Panc1 (cell line): ENCODE measurements around the gene PHTF2. TPM values are rescaled to one million over a fixed set of nuclear protein-coding genes. Genes with fewer than 3 reads are reported as not detected.

Experiments
- ATAC-seq: fragments of 200-7000 bp; cut with Tn5 transposase; 2 replicates; pipeline ENCODE4 v1.9.1; 2020; ENCODE audit warnings: mild to moderate bottlenecking, moderate library complexity
- BruUV-seq: library from RNA; stranded (reverse); fragments of 400-500 nt; replicated peaks from 2 replicates; lab custom pipeline; 2021; lab: Mats Ljungman, UMichigan
- CTCF ChIA-PET: fragments of 300-600 bp; sonication (Branson Sonifier 250); formaldehyde crosslinking; loops from one replicate; lab custom pipeline; 2022; ENCODE audit warnings: antibody characterized with exemption; lab: Charles Lee
- POLR2A ChIA-PET: fragments of 300-600 bp; sonication (Branson Sonifier 250); formaldehyde crosslinking; loops from one replicate; lab custom pipeline; 2022; ENCODE audit warnings: antibody characterized with exemption; lab: Charles Lee
- DNase-seq: peaks from one replicate; pipeline ENCODE4 v3.0.0-alpha.2; 2010; ENCODE audit warnings: low read depth, low spot score
- H3K27ac ChIP-seq: 2 replicates; pipeline ENCODE4 v1.5.1; 2011; ENCODE audit warnings: mild to moderate bottlenecking, low read length, inconsistent platforms
- H3K27me3 ChIP-seq: fragments of 200-500 bp; sonication (Bioruptor generic); 2 replicates; pipeline ENCODE4 v1.6.0; 2014; ENCODE audit warnings: low read length, inconsistent platforms; ENCODE audit not compliant: control insufficient read depth, insufficient read depth
- H3K36me3 ChIP-seq: fragments of 200-500 bp; sonication (Bioruptor generic); 2 replicates; pipeline ENCODE4 v1.5.1; 2014; ENCODE audit warnings: inconsistent platforms, mild to moderate bottlenecking, low read length, moderate library complexity; ENCODE audit not compliant: control insufficient read depth, insufficient read depth
- H3K4me1 ChIP-seq: 2 replicates; pipeline ENCODE4 v1.5.1; 2011; ENCODE audit warnings: inconsistent platforms, mild to moderate bottlenecking, low read length, moderate library complexity; ENCODE audit not compliant: control insufficient read depth, insufficient read depth
- H3K4me3 ChIP-seq, 2 experiments: 2 replicates each; pipeline ENCODE4 v1.5.1; 2011 to 2012; ENCODE audit warnings: low read depth in 2 of 2, low read length in 2 of 2, mild to moderate bottlenecking in 2 of 2, inconsistent platforms in 1 of 2, moderate library complexity in 1 of 2
- H3K9me3 ChIP-seq: fragments of 200-500 bp; sonication (Bioruptor generic); 2 replicates; pipeline ENCODE4 v1.5.1; 2014; ENCODE audit warnings: low read depth, mild to moderate bottlenecking, inconsistent platforms, low read length, moderate library complexity; ENCODE audit not compliant: control insufficient read depth, insufficient read depth
- CTCF ChIP-seq: fragments of 450-650 bp; IDR thresholded peaks from 2 replicates; pipeline ENCODE4 v1.5.1; 2017; ENCODE audit warnings: mild to moderate bottlenecking
- POLR2AphosphoS5 ChIP-seq: IDR thresholded peaks from 2 replicates; pipeline ENCODE4 v1.6.1; 2012; ENCODE audit warnings: mild to moderate bottlenecking, low read depth, low read length, moderate library complexity
- SIN3A ChIP-seq: IDR thresholded peaks from 2 replicates; pipeline ENCODE4 v1.6.1; 2012; ENCODE audit warnings: low read depth, mild to moderate bottlenecking, low read length, moderate library complexity, borderline replicate concordance; ENCODE audit not compliant: insufficient read depth
- TCF7L2 ChIP-seq: IDR thresholded peaks from 2 replicates; pipeline ENCODE4 v1.6.1; 2011; ENCODE audit warnings: mild to moderate bottlenecking, low read depth, low read length, inconsistent platforms
- in situ Hi-C: cut with HindIII; loops from 2 replicates; pipeline ENCODE4 v1.10.0; 2016; ENCODE audit warnings: low sequenced_read_pairs, low pct_unique_long_range_greater_than_20kb
- intact Hi-C: fragments of 100-400 bp; cut with micrococcal nuclease; formaldehyde crosslinking; loops from one replicate; pipeline ENCODE4 v1.10.0; 2022; ENCODE audit not compliant: unreplicated experiment
- total RNA-seq: library from RNA; stranded (reverse); gene quantifications from one replicate; pipeline ENCODE4 v1.2.1, GENCODE V29; 2021; ENCODE audit not compliant: unreplicated experiment
- TF ChIP-seq, protein P1 (sequence below), 2 experiments: IDR thresholded peaks; 2 replicates each; pipeline ENCODE4 v1.6.1; 2011 to 2012; ENCODE audit warnings: low read depth in 2 of 2, control low read depth in 1 of 2, low read length in 1 of 2, mild to moderate bottlenecking in 1 of 2, moderate library complexity in 1 of 2; ENCODE audit not compliant: insufficient read depth in 1 of 2

PHTF2 gene
- total RNA-seq, 1 experiment from 2014 or later, result 61.5 TPM

DNA sequence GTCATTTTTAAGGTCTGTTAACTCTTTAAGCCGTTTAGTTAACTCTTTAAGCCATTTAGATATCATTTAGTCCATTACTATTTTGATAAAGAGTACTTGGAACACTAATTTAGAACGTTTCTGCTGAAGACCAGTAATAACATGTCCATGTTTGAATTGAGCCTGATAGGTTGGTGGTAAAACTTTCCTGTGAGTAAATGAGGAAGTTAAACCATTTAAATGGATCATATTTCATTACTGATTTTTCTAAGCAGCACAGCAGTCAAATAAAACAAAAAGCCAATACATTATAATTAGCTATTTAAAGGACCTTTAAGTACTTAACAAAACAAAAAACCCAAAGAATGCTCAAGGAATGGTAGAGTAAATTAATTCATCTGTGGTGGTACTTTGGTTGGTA is 29.4 kb downstream of the PHTF2 start:
- Histone ChIP-seq H3K36me3 (no peaks in the 10 kb centered on the region), H3K4me1 (peaks cover 9% of the 10 kb centered on the region), H3K9me3 (no peaks in the 10 kb centered on the region), H3K27me3 (no peaks in the 10 kb centered on the region), H3K27ac (no peak overlapping the region), H3K4me3 (no peak overlapping the region)
- intact Hi-C loops (no loop called here), in situ Hi-C loops (no loop called here)
- ChIA-PET POLR2A (no interaction called here), CTCF (no interaction called here)
- no TSS peak for BruUV-seq
- DNase-seq (no peak), ATAC-seq (no peak)
- TF ChIP-seq TCF7L2 (no peak), CTCF (no peak), SIN3A (no peak), POLR2AphosphoS5 (no peak)
- TF ChIP-seq, protein P1, sequence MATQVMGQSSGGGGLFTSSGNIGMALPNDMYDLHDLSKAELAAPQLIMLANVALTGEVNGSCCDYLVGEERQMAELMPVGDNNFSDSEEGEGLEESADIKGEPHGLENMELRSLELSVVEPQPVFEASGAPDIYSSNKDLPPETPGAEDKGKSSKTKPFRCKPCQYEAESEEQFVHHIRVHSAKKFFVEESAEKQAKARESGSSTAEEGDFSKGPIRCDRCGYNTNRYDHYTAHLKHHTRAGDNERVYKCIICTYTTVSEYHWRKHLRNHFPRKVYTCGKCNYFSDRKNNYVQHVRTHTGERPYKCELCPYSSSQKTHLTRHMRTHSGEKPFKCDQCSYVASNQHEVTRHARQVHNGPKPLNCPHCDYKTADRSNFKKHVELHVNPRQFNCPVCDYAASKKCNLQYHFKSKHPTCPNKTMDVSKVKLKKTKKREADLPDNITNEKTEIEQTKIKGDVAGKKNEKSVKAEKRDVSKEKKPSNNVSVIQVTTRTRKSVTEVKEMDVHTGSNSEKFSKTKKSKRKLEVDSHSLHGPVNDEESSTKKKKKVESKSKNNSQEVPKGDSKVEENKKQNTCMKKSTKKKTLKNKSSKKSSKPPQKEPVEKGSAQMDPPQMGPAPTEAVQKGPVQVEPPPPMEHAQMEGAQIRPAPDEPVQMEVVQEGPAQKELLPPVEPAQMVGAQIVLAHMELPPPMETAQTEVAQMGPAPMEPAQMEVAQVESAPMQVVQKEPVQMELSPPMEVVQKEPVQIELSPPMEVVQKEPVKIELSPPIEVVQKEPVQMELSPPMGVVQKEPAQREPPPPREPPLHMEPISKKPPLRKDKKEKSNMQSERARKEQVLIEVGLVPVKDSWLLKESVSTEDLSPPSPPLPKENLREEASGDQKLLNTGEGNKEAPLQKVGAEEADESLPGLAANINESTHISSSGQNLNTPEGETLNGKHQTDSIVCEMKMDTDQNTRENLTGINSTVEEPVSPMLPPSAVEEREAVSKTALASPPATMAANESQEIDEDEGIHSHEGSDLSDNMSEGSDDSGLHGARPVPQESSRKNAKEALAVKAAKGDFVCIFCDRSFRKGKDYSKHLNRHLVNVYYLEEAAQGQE (IDR thresholded peaks at IDR 0.05; ENCODE audit: insufficient read depth in 1 of 2, low read depth in 2 of 2, low read length in 1 of 2), result no peak

GRCh38 chr7:77830649-77831355 is 32.2 kb downstream of the PHTF2 start:
- Histone ChIP-seq H3K27me3 (no peaks in the 10 kb centered on the region), H3K36me3 (no peaks in the 10 kb centered on the region), H3K4me1 (peaks cover 28% of the 10 kb centered on the region), H3K4me3 (no peak overlapping the region), H3K27ac (no peak overlapping the region), H3K9me3 (no peaks in the 10 kb centered on the region)
- DNase-seq (no peak), ATAC-seq (no peak)
- TF ChIP-seq, protein P1 (IDR thresholded peaks at IDR 0.05; ENCODE audit: insufficient read depth in 1 of 2, low read depth in 2 of 2, low read length in 1 of 2), result no peak
- no peak for TF ChIP-seq SIN3A
- no peak for TF ChIP-seq POLR2AphosphoS5
- TF ChIP-seq TCF7L2, result no peak
- TF ChIP-seq CTCF, result no peak
- POLR2A ChIA-PET, result interaction anchor here (0.6 kb wide), 1 partner anchor 141 kb away, joined by 3 read pairs; no protein-coding TSS in a partner anchor
- in situ Hi-C loops (no loop called here), intact Hi-C loops (no loop called here)
- CTCF ChIA-PET, result no interaction called here
- BruUV-seq, result no TSS peak
